OCI-LY7 (cell line): Measurements from ENCODE around the gene SNX32. TPM values are rescaled to one million over a fixed set of nuclear protein-coding genes. Genes with fewer than 3 reads are reported as not detected.

Source experiments
- BruUV-seq: library from RNA; stranded (reverse); fragments of 400-500 nt; replicated peaks from 2 replicates; lab custom pipeline; 2021; lab: Mats Ljungman, UMichigan
- CTCF ChIA-PET: fragments of 300-600 bp; sonication (Branson Sonifier 250); formaldehyde crosslinking; loops from one replicate; lab custom pipeline; 2022; ENCODE audit warnings: antibody characterized with exemption; ENCODE audit not compliant: unreplicated experiment; lab: Charles Lee
- POLR2A ChIA-PET: fragments of 300-600 bp; sonication (Branson Sonifier 250); formaldehyde crosslinking; loops from one replicate; lab custom pipeline; 2022; ENCODE audit warnings: antibody characterized with exemption; lab: Charles Lee
- DNase-seq: peaks from one replicate; pipeline ENCODE4 v3.0.0-alpha.2; 2015; ENCODE audit warnings: low spot score
- H2AFZ ChIP-seq: fragments of 200-600 bp; sonication (generic), shearing (Covaris generic); 2 replicates; pipeline ENCODE4 v1.6.1; 2014; ENCODE audit warnings: mild to moderate bottlenecking, antibody characterized with exemption, low read length, moderate library complexity
- H3K27ac ChIP-seq: fragments of 200-600 bp; sonication (generic); 2 replicates; pipeline ENCODE4 v1.5.1; 2014; ENCODE audit warnings: mixed run types, low read depth, mild to moderate bottlenecking, moderate library complexity, low read length, inconsistent platforms; ENCODE audit not compliant: poor library complexity, severe bottlenecking
- H3K36me3 ChIP-seq: fragments of 200-600 bp; sonication (generic); 2 replicates; pipeline ENCODE4 v1.6.1; 2014; ENCODE audit warnings: mild to moderate bottlenecking, antibody characterized with exemption, low read length, moderate library complexity, mixed read lengths; ENCODE audit not compliant: insufficient read depth
- H3K4me1 ChIP-seq: fragments of 200-600 bp; sonication (generic); 2 replicates; pipeline ENCODE4 v1.5.1; 2014; ENCODE audit warnings: mild to moderate bottlenecking, low read length; ENCODE audit not compliant: insufficient read depth, poor library complexity, severe bottlenecking
- H3K4me2 ChIP-seq: fragments of 200-600 bp; sonication (generic); 2 replicates; pipeline ENCODE4 v1.6.1; 2014; ENCODE audit warnings: mild to moderate bottlenecking, low read length
- H3K4me3 ChIP-seq: fragments of 200-600 bp; sonication (generic); 2 replicates; pipeline ENCODE4 v1.5.1; 2014; ENCODE audit warnings: mild to moderate bottlenecking, low read depth, low read length; ENCODE audit not compliant: poor library complexity, severe bottlenecking
- H3K79me2 ChIP-seq: fragments of 200-600 bp; sonication (generic); 2 replicates; pipeline ENCODE4 v1.6.1; 2016; ENCODE audit warnings: low read depth, mild to moderate bottlenecking, low read length, moderate library complexity, mixed read lengths; ENCODE audit not compliant: insufficient read depth
- H3K9me2 ChIP-seq: fragments of 200-600 bp; sonication (generic); 2 replicates; pipeline ENCODE4 v1.6.1; 2016; ENCODE audit warnings: mild to moderate bottlenecking, low read length, mixed read lengths; ENCODE audit not compliant: insufficient read depth
- H3K9me3 ChIP-seq: fragments of 200-600 bp; sonication (generic); 2 replicates; pipeline ENCODE4 v1.6.1; 2014; ENCODE audit warnings: mild to moderate bottlenecking, mixed run types, low read length, mixed read lengths
- H4K20me1 ChIP-seq: fragments of 200-600 bp; sonication (generic); 2 replicates; pipeline ENCODE4 v1.6.1; 2014; ENCODE audit warnings: mild to moderate bottlenecking, antibody characterized with exemption, low read length, moderate library complexity, mixed read lengths; ENCODE audit not compliant: insufficient read depth
- EZH2phosphoT487 ChIP-seq: fragments of 200-600 bp; sonication (generic); IDR thresholded peaks from 2 replicates; pipeline ENCODE4 v1.6.1; 2018; ENCODE audit warnings: low read depth, borderline replicate concordance, mild to moderate bottlenecking, mixed run types, antibody characterized with exemption, low read length, moderate library complexity, mixed read lengths
- intact Hi-C: fragments of 100-400 bp; cut with micrococcal nuclease; formaldehyde crosslinking; loops from one replicate; pipeline ENCODE4 v1.10.0; 2022; ENCODE audit not compliant: unreplicated experiment
- total RNA-seq, 2 experiments: library from RNA; depleted of rRNA in 1 of 2; stranded (reverse); fragments of >200 nt in 1 of 2; shearing (Covaris generic) in 1 of 2; gene quantifications; 2 replicates each; pipeline ENCODE4 v1.2.3, GENCODE V29; 2014 to 2022
- TF ChIP-seq, protein P1 (sequence below): fragments of 200-600 bp; sonication (generic); conservative IDR thresholded peaks from 2 replicates; pipeline ENCODE4 v1.5.1; 2014; ENCODE audit warnings: mild to moderate bottlenecking, antibody characterized with exemption, low read length, moderate library complexity, mixed read lengths

Gene SNX32
- total RNA-seq, 2 experiments from 2014 or later, result not detected

DNA sequence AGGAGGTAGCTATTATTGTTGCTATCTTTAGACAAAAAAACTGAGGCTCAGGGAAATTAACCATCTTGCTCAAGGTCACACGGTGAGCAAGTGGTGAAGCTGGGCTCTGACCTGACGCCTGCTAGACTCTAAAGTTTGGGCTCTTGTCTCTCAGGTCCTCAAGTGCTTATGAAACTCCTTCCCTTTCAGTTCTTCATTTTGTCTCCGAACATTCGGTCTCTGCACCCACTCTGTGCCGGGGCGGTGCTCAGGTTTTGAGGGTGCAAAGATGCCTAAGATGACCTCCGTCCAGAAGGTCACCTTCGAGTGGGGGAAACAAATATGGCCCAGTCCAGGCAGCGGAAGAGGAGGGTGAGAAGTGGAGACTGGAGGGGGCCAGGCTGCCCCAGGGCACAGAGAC lies 30.9 kb upstream of the SNX32 start:
- H3K4me2 ChIP-seq, result no peak overlapping the region
- no peak overlapping the region for H3K27ac ChIP-seq
- H4K20me1 ChIP-seq, result no peaks in the 10 kb centered on the region
- no peaks in the 10 kb centered on the region for H3K36me3 ChIP-seq
- H2AFZ ChIP-seq, result no peak overlapping the region
- no TSS peak for BruUV-seq
- CTCF ChIA-PET, result interaction anchor here (1.0 kb wide), 1 partner anchor 24 kb away, joined by 3 read pairs; no protein-coding TSS in a partner anchor
- peaks cover 6% of the 10 kb centered on the region for H3K4me1 ChIP-seq
- intact Hi-C loops, result loop anchor here (1.0 kb wide), 1 partner anchor 23 kb away; the partner anchor contains the start of gene AP5B1
- POLR2A ChIA-PET, result interaction anchor here (0.7 kb wide), 2 partner anchors 26 to 510 kb away, joined by 3 read pairs; no protein-coding TSS in a partner anchor
- TF ChIP-seq EZH2phosphoT487, result no peak
- TF ChIP-seq, protein P1, sequence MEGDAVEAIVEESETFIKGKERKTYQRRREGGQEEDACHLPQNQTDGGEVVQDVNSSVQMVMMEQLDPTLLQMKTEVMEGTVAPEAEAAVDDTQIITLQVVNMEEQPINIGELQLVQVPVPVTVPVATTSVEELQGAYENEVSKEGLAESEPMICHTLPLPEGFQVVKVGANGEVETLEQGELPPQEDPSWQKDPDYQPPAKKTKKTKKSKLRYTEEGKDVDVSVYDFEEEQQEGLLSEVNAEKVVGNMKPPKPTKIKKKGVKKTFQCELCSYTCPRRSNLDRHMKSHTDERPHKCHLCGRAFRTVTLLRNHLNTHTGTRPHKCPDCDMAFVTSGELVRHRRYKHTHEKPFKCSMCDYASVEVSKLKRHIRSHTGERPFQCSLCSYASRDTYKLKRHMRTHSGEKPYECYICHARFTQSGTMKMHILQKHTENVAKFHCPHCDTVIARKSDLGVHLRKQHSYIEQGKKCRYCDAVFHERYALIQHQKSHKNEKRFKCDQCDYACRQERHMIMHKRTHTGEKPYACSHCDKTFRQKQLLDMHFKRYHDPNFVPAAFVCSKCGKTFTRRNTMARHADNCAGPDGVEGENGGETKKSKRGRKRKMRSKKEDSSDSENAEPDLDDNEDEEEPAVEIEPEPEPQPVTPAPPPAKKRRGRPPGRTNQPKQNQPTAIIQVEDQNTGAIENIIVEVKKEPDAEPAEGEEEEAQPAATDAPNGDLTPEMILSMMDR, result no peak
- DNase-seq, result peak; percentile 29
- no peaks in the 10 kb centered on the region for H3K9me3 ChIP-seq
- H3K9me2 ChIP-seq, result no peaks in the 10 kb centered on the region
- no peak overlapping the region for H3K4me3 ChIP-seq
- H3K79me2 ChIP-seq, result no peaks in the 10 kb centered on the region

DNA sequence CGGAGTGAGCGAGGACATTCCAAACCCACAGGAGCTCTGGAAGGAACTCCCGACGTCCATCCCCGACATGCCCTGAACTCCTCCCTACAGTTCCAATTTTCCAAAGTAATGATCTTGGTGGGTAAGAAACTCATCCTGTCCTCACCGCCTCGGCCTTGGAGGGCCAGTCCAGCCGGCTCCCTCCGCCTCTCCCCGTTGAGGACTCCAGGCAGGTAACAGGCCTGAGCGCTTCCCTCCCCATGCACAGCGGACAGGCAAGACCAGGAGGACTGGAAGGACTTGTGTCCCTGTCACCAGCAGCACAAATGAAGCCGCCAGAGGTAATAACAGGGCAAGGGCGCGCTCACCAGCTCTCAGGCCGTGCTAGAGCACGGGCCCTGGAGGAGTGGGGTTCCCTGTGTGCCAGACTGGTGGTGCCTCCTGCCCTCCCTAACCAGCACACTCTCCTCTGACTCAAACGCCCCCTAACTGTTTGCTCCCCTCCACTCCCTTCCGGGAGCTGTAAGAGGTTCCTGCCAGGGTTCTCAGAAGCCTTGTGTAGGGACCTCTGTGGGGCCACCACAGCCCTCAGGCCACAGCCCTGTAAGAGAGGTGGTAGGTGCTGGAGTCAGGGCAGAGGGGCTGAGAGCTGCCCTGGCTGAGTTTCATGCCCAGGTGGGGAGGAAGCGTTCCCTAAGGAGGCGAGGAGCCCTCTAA lies 29.8 kb upstream of the SNX32 start:
- H3K79me2 ChIP-seq, result no peaks in the 10 kb centered on the region
- no peak for TF ChIP-seq EZH2phosphoT487
- TF ChIP-seq, protein P1, result no peak
- H3K4me1 ChIP-seq, result peaks cover 6% of the 10 kb centered on the region
- H3K4me3 ChIP-seq, result no peak overlapping the region
- ChIA-PET CTCF (interaction anchor here (0.6 kb wide), 1 partner anchor 84 kb away, joined by 14 read pairs; the partner anchor contains the start of gene FIBP), POLR2A (no interaction called here)
- no peak overlapping the region for H2AFZ ChIP-seq
- H3K4me2 ChIP-seq, result no peak overlapping the region
- H3K36me3 ChIP-seq, result no peaks in the 10 kb centered on the region
- intact Hi-C loops, result no loop called here
- H3K27ac ChIP-seq, result no peak overlapping the region
- H4K20me1 ChIP-seq, result no peaks in the 10 kb centered on the region
- no TSS peak for BruUV-seq
- no peaks in the 10 kb centered on the region for H3K9me2 ChIP-seq
- no peak for DNase-seq
- no peaks in the 10 kb centered on the region for H3K9me3 ChIP-seq

DNA sequence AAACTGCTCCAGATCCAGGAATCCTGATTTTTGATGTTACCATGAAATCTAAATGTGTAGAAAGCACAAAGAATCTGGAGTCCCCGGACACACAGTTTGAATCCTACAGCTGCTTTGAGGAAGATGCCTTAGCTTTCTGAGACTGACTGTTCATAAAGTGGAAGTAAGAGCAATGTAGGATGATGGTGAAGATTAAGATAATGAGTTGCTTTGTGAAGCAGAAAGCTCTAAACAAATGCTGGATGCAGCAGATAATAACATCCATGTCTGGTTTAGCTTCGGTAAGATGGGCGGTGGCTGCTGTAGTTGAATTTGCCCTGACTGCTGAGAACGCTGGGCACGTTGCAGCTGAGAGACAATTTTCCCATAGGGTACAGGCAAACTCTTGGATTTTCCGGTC lies 26.8 kb upstream of the SNX32 start:
- POLR2A ChIA-PET, result interaction anchor here (0.7 kb wide), 2 partner anchors 18 to 142 kb away, joined by 3 to 4 read pairs; no protein-coding TSS in a partner anchor

More for the DNA sequence above, 26.8 kb upstream of the SNX32 start:
- no peak for DNase-seq
- Histone ChIP-seq H3K4me2 (no peak overlapping the region), H3K79me2 (no peaks in the 10 kb centered on the region), H3K27ac (no peak overlapping the region), H3K4me3 (no peak overlapping the region), H3K36me3 (no peaks in the 10 kb centered on the region), H3K9me3 (no peaks in the 10 kb centered on the region), H4K20me1 (no peaks in the 10 kb centered on the region), H2AFZ (no peak overlapping the region), H3K9me2 (no peaks in the 10 kb centered on the region), H3K4me1 (peaks cover 6% of the 10 kb centered on the region)
- no TSS peak for BruUV-seq
- CTCF ChIA-PET, result no interaction called here
- TF ChIP-seq EZH2phosphoT487, result no peak
- intact Hi-C loops, result no loop called here
